SU-DHL-6 (cell line): ENCODE data around the gene TNFAIP6.

Experiments used
- H2AFZ ChIP-seq: fragments of 200-600 bp; sonication (generic); 2 replicates; pipeline ENCODE4 v1.6.1; 2014; ENCODE audit warnings: low read depth, mild to moderate bottlenecking, moderate library complexity, mixed read lengths, antibody characterized with exemption, low read length; ENCODE audit not compliant: severe bottlenecking
- H3F3A ChIP-seq: fragments of 200-600 bp; shearing (Covaris generic); 2 replicates; pipeline ENCODE4 v1.6.0; 2016; ENCODE audit warnings: antibody characterized with exemption, mild to moderate bottlenecking; ENCODE audit not compliant: insufficient read depth
- H3K27ac ChIP-seq: fragments of 200-600 bp; sonication (generic); 2 replicates; pipeline ENCODE4 v1.5.1; 2016; ENCODE audit warnings: low read depth, mild to moderate bottlenecking, low read length, moderate library complexity, mixed read lengths
- H3K27me3 ChIP-seq: fragments of 200-600 bp; sonication (generic), shearing (Covaris generic); 2 replicates; pipeline ENCODE4 v1.6.0; 2014; ENCODE audit warnings: mild to moderate bottlenecking, low read length
- H3K36me3 ChIP-seq: fragments of 200-600 bp; sonication (generic); 2 replicates; pipeline ENCODE4 v1.6.1; 2014; ENCODE audit warnings: mild to moderate bottlenecking, low read length, mixed read lengths
- H3K4me2 ChIP-seq: fragments of 300-600, 200-600 bp; shearing (Covaris generic), sonication (generic); 2 replicates; pipeline ENCODE4 v1.6.0; 2014; ENCODE audit warnings: low read length, low read depth, mild to moderate bottlenecking; ENCODE audit not compliant: poor library complexity, severe bottlenecking
- H3K4me3 ChIP-seq: fragments of 200-600 bp; sonication (generic); 2 replicates; pipeline ENCODE4 v1.5.1; 2014; ENCODE audit warnings: antibody characterized with exemption, low read length, mild to moderate bottlenecking, mixed read lengths; ENCODE audit not compliant: insufficient read depth, poor library complexity, severe bottlenecking
- H3K79me2 ChIP-seq: fragments of 200-600 bp; sonication (generic); 2 replicates; pipeline ENCODE4 v1.6.1; 2014; ENCODE audit warnings: mild to moderate bottlenecking, low read length, moderate library complexity; ENCODE audit not compliant: insufficient read depth
- H3K9ac ChIP-seq: fragments of 200-600 bp; sonication (generic); 2 replicates; pipeline ENCODE4 v1.7.0; 2014; ENCODE audit warnings: mild to moderate bottlenecking, low read length
- H3K9me2 ChIP-seq: fragments of 200-600 bp; sonication (generic); replicated peaks from 2 replicates; pipeline ENCODE4 v1.6.1; 2014; ENCODE audit warnings: low read length; ENCODE audit not compliant: insufficient read depth
- H3K9me3 ChIP-seq: fragments of 200-600 bp; sonication (generic); 2 replicates; pipeline ENCODE4 v1.6.1; 2014; ENCODE audit warnings: low read length, mixed read lengths; ENCODE audit not compliant: insufficient read depth
- H4K20me1 ChIP-seq: fragments of 200-600 bp; sonication (generic); 2 replicates; pipeline ENCODE4 v1.6.1; 2014; ENCODE audit warnings: low read depth, mild to moderate bottlenecking, antibody characterized with exemption, low read length, moderate library complexity, mixed read lengths
- CTCF ChIP-seq: fragments of 200-600 bp; sonication (generic); IDR thresholded peaks from one replicate; pipeline ENCODE4 v1.5.1; 2017; ENCODE audit warnings: antibody characterized with exemption, mild to moderate bottlenecking, low read length, moderate library complexity; ENCODE audit not compliant: insufficient read depth, poor library complexity, severe bottlenecking
- EZH2phosphoT487 ChIP-seq: fragments of 200-600 bp; sonication (generic), shearing (Covaris generic); conservative IDR thresholded peaks from 2 replicates; pipeline ENCODE4 v1.6.1; 2018; ENCODE audit warnings: mild to moderate bottlenecking, antibody characterized with exemption, low read length, moderate library complexity, mixed read lengths

Gene TNFAIP6

GRCh38 chr2:151344906-151345305, 12.5 kb upstream of the TNFAIP6 start:
- Histone ChIP-seq H4K20me1 (no peaks in the 10 kb centered on the region), H3K27ac (no peak overlapping the region), H3K4me2 (no peak overlapping the region), H3K9ac (no peak overlapping the region), H3K9me3 (no peaks in the 10 kb centered on the region), H3K27me3 (no peaks in the 10 kb centered on the region), H3F3A (no peaks in the 10 kb centered on the region), H3K36me3 (no peaks in the 10 kb centered on the region), H3K4me3 (no peak overlapping the region), H3K79me2 (no peaks in the 10 kb centered on the region), H3K9me2 (no peaks in the 10 kb centered on the region), H2AFZ (no peak overlapping the region)
- TF ChIP-seq CTCF (no peak), EZH2phosphoT487 (no peak)

GRCh38 chr2:151347294-151347693, 10.1 kb upstream of the TNFAIP6 start:
- Histone ChIP-seq H4K20me1 (no peaks in the 10 kb centered on the region), H3K27ac (no peak overlapping the region), H2AFZ (no peak overlapping the region), H3K4me2 (no peak overlapping the region), H3K9me3 (no peaks in the 10 kb centered on the region), H3K4me3 (no peak overlapping the region), H3K36me3 (no peaks in the 10 kb centered on the region), H3K9me2 (no peaks in the 10 kb centered on the region), H3K79me2 (no peaks in the 10 kb centered on the region), H3K27me3 (no peaks in the 10 kb centered on the region), H3F3A (no peaks in the 10 kb centered on the region), H3K9ac (no peak overlapping the region)
- no peak for TF ChIP-seq CTCF
- no peak for TF ChIP-seq EZH2phosphoT487

- TF ChIP-seq EZH2phosphoT487 (no peak), CTCF (no peak)
- no peaks in the 10 kb centered on the region for H3K9me3 ChIP-seq
- no peak overlapping the region for H3K4me2 ChIP-seq
- no peaks in the 10 kb centered on the region for H3K9me2 ChIP-seq
- H3K27ac ChIP-seq = no peak overlapping the region
- H3K4me3 ChIP-seq = no peak overlapping the region
- no peaks in the 10 kb centered on the region for H3K27me3 ChIP-seq
- no peak overlapping the region for H2AFZ ChIP-seq
- H3F3A ChIP-seq = no peaks in the 10 kb centered on the region
- no peaks in the 10 kb centered on the region for H3K79me2 ChIP-seq
- no peaks in the 10 kb centered on the region for H3K36me3 ChIP-seq
- H4K20me1 ChIP-seq = no peaks in the 10 kb centered on the region
- no peak overlapping the region for H3K9ac ChIP-seq
Measured at GRCh38 chr2:151347906-151348305, 9.5 kb upstream of the TNFAIP6 start.
